Fibroblast of pulmonary artery (primary cell): ENCODE measurements around the gene CCDC171.
A peak's percentile ranks its signal among the peaks of the same experiment; 100 is the strongest.
"Not testable (repeated sequence)": the region's sequence is repeated elsewhere in the genome, so short reads cannot be mapped to it uniquely, and the experiment has no call there.

Experiments
- DNase-seq: peaks from one replicate; pipeline ENCODE4 v3.0.0-alpha.2; 2010; ENCODE audit warnings: low read depth
- H3K4me3 ChIP-seq: replicated peaks from 2 replicates; pipeline ENCODE4 v1.5.1; 2011; ENCODE audit warnings: low read depth, mild to moderate bottlenecking, control low read depth, low read length, moderate library complexity
- TF ChIP-seq, protein P1 (sequence below): IDR thresholded peaks from 2 replicates; pipeline ENCODE4 v1.5.1; 2011; ENCODE audit warnings: mild to moderate bottlenecking, control low read depth, low read length, inconsistent platforms; ENCODE audit errors: missing control alignments

Gene CCDC171

DNA sequence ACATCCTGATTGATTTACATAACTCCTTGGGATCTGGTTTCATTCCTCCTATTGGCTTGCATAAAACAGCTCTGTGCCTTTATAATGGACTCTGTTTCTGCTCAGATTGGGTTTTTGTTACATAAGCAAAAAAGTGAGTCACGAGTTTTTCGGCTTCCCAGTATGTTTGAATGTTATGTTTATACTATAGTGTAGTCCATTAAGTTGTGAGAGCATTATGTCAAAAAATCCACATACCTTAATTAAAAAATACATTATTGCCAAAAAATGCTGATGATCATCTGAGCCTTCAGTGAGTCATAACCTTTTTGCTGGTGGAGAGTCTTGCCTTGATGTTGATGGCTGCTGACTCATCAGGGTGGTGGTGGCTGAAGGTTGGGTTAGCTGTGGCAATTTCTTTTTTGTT, 144.6 kb downstream of the CCDC171 start:
- TF ChIP-seq, protein P1, sequence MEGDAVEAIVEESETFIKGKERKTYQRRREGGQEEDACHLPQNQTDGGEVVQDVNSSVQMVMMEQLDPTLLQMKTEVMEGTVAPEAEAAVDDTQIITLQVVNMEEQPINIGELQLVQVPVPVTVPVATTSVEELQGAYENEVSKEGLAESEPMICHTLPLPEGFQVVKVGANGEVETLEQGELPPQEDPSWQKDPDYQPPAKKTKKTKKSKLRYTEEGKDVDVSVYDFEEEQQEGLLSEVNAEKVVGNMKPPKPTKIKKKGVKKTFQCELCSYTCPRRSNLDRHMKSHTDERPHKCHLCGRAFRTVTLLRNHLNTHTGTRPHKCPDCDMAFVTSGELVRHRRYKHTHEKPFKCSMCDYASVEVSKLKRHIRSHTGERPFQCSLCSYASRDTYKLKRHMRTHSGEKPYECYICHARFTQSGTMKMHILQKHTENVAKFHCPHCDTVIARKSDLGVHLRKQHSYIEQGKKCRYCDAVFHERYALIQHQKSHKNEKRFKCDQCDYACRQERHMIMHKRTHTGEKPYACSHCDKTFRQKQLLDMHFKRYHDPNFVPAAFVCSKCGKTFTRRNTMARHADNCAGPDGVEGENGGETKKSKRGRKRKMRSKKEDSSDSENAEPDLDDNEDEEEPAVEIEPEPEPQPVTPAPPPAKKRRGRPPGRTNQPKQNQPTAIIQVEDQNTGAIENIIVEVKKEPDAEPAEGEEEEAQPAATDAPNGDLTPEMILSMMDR = no peak
- peak; percentile 58 for DNase-seq
- no peak overlapping the region for H3K4me3 ChIP-seq

DNA sequence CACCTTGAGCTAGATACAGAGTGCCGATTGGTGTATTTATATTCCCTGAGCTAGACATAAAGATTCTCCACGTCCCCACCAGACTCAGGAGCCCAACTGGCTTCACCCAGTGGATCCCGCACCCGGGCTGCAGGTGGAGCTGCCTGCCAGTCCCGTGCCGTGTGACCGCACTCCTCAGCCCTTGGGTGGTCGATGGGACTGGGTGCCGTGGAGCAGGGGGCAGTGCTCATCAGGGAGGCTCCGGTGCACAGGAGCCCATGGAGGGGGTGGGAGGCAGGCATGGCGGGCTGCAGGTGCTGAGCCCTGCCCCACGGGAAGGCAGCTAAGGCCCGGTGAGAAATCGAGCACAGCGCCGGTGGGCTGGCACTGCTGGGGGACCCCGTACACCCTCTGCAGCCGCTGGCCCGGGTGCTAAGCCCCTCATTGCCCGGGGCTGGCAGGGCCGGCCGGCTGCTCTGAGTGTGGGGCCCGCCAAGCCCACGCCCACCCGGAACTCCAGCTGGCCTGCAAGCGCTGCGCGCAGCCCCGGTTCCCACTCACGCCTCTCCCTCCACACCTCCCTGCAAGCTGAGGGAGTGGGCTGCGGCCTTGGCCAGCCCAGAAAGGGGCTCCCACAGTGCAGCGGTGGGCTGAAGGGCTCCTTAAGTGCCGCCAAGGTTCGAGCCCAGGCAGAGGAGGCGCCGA, 147.2 kb downstream of the CCDC171 start:
- DNase-seq, H3K4me3 ChIP-seq: not testable (repeated sequence)

DNA sequence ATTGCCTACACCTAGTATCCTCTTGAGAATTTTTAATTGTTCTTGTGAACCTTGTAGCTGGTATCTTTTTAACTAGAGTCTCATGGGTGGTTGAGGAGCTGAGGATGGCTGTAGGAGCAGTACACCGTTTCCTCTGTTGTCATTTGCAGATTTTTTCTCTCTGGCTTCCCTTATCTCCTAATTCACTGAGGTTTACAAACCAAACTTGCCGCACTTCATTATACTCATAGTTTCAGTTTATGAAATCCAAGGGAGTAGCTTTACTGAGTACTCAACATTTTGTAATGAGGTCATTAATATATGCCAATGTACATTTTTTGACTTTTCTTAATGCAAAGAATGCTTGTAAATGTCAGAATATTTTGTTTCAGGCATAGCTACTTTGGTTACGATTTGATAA, 154.2 kb downstream of the CCDC171 start:
- H3K4me3 ChIP-seq = no peak overlapping the region
- TF ChIP-seq, protein P1 = no peak
- no peak for DNase-seq

DNA sequence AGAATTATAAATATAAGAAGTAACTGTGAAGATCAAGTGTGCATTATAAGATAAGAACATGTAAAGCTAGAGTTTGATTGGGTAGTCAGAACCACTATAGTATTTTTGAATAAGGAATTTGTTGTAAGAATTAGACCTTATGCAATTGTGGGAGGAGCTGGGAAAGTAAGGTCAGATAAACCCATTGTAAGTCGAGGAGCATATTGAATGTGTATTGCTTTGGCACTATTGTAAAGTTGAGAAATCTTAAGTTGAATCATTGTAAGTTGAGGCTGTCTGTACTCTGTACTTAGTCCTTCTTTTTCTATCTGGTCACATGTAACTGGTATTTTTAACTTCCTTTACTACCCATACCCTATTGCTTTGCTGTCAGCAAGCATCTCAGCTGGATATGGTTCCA, 158.7 kb downstream of the CCDC171 start:
- H3K4me3 ChIP-seq = no peak overlapping the region
- DNase-seq = peak; percentile 60
- TF ChIP-seq, protein P1 = no peak

DNA sequence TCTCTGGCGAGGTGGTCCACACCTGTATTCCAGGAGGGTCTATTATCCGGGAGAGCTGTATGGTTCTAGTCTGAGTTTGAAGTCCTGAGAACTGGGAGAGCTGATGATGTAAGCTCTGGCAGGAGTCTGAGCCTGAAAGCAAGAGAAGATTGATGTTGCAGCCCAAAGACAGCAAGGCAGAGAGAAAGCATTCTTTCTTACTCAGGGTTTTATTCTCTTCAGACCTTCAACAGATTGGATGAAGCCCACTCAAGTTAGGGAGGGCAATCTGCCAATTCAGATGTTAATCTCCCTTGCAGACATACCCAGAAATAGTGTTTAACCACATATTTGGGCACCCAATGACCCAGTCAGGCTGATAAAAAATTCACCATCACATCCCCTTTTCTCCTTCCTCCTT, 159.1 kb downstream of the CCDC171 start:
- no peak overlapping the region for H3K4me3 ChIP-seq
- TF ChIP-seq, protein P1 = no peak
- DNase-seq = peak; percentile 31

DNA sequence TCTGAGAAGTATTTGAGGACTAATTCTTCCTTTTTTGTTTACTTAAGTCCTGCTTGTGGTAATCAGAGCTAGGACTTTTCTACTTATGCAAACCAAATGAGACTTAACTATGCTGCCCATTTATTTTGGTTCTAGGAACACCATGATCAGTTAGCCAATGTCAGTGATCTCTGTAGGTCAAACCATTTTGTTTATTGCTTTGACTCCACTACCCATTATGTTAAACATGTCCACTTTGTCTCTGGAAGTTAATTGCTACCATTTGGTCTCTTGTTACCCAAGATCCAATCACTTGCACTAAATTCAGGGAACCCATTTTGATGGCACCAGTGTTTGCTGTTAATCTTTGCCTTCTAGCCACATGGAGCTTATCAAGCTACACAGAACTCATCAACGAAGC, 161.9 kb downstream of the CCDC171 start:
- DNase-seq = no peak
- TF ChIP-seq, protein P1 = no peak
- no peak overlapping the region for H3K4me3 ChIP-seq

DNA sequence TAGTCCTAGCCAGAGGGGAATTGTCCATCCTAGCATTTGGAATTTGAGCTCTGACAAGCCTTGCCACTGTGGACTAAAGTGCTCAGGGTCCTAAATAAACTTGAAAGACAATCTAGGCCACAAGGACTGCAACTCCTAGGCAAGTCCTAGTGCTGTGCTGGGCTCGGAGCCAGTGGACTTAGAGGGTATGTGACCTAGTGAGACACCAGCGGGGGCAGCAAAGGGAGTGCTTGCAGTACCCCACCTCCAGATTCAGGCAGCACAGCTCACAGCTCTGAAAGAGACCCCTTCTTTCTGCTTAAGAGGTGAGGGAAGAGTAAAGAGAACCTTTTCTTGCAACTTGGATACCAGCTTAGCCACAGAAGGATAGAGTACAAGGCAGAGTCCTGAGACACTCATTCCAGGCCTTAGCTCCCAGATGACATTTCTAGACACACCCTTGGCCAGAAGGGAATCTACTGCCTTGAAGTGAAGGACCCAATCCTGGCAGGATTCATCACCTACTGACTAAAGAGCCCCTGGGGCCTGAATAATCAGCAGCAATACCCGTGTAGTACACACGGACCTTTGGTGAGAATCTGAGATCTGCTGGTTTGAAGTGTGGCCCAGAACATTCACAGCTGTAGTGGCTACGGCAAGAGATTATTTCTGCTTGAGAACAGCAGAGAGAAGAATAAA, 164.6 kb downstream of the CCDC171 start:
- H3K4me3 ChIP-seq = no peak overlapping the region
- TF ChIP-seq, protein P1 = no peak
- no peak for DNase-seq
